Sigmoid colon (tissue), 4 donors: ENCODE measurements around the gene PCDH15.

ENCODE experiments used
- EP300 ChIP-seq, 4 donors: sonication (generic); formaldehyde crosslinking; IDR thresholded peaks; one replicate each; pipeline ENCODE4 v1.6.1; 2017; ENCODE audit warnings: antibody characterized with exemption in 4 of 4
- POLR2A ChIP-seq, 2 donors: fragments of 450-650 bp; IDR thresholded peaks; one replicate each; pipeline ENCODE4 v1.6.1; 2016; ENCODE audit warnings: antibody characterized with exemption in 2 of 2, mild to moderate bottlenecking in 2 of 2, moderate library complexity in 2 of 2
- POLR2AphosphoS5 ChIP-seq, 4 donors: sonication (generic); formaldehyde crosslinking; IDR thresholded peaks; one replicate each; pipeline ENCODE4 v1.6.1; 2017; ENCODE audit warnings: antibody characterized with exemption in 4 of 4
- TF ChIP-seq, protein P1 (sequence below), 4 experiments: fragments of 450-650 bp in 3 of 4; fragments of 200-600 bp in 1 of 4; IDR thresholded peaks; one replicate each; pipeline ENCODE4 v1.5.1; 2016 to 2019; ENCODE audit warnings: antibody characterized with exemption in 4 of 4, mild to moderate bottlenecking in 3 of 4, moderate library complexity in 2 of 4

- TF ChIP-seq, protein P1, sequence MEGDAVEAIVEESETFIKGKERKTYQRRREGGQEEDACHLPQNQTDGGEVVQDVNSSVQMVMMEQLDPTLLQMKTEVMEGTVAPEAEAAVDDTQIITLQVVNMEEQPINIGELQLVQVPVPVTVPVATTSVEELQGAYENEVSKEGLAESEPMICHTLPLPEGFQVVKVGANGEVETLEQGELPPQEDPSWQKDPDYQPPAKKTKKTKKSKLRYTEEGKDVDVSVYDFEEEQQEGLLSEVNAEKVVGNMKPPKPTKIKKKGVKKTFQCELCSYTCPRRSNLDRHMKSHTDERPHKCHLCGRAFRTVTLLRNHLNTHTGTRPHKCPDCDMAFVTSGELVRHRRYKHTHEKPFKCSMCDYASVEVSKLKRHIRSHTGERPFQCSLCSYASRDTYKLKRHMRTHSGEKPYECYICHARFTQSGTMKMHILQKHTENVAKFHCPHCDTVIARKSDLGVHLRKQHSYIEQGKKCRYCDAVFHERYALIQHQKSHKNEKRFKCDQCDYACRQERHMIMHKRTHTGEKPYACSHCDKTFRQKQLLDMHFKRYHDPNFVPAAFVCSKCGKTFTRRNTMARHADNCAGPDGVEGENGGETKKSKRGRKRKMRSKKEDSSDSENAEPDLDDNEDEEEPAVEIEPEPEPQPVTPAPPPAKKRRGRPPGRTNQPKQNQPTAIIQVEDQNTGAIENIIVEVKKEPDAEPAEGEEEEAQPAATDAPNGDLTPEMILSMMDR (IDR thresholded peaks at IDR 0.05), result no peak
- no peak for TF ChIP-seq EP300 (IDR thresholded peaks at IDR 0.05)
- TF ChIP-seq POLR2A (IDR thresholded peaks at IDR 0.05), result no peak
- no peak for TF ChIP-seq POLR2AphosphoS5 (IDR thresholded peaks at IDR 0.05)
Observed at GRCh38 chr10:54434782-54435181, 366.2 kb downstream of the PCDH15 start.
